SHP77 (cell line): Measurements from ENCODE around the gene C2orf49.
A peak's percentile ranks its signal among the peaks of the same experiment; 100 is the strongest.
"Not testable (repeated sequence)": the region's sequence is repeated elsewhere in the genome, so short reads cannot be mapped to it uniquely, and the experiment has no call there.

ENCODE experiments used
- DNase-seq, 2 experiments: peaks; one replicate each; lab custom pipeline; 2025; lab: John Stamatoyannopoulos, UW

The C2orf49 gene

DNA sequence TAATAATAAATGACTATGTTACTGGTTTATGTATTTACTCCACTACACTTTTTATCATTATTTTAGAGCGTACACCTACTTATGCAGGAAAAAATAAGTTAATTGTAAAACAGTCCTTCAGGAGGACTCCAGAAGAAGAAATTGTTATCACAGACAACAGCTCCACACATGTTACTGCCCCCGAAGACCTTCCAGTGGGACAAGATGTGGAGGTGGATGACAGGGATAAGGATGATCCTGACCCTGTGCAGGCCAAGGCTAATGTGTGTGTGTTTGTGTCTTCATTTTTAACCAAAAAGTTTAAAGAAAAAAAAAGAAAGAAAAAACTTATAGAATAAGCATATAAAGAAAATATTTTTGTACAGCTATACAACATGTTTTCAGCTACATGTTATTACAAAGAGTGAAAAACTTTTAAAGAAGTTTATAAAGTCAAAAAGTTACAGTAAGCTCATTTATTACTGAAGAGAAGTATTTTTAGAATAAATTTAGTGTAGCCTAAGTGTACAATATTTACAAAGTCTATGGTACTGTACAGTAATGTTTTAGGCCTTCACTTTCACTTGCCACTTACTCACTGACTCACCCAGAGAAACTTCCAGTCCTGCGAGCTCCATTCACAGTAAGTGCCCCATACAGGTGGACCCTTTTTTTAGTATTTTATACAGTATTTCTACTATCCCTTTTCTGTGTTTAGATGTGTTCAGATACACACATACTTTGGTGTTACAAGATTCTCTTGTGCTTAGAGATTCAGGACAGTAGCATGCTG, 15.3 kb upstream of the C2orf49 start:
- no peak for DNase-seq

- DNase-seq, result no peak
Observed at GRCh38 chr2:105323111-105323510, 14.2 kb upstream of the C2orf49 start.

GRCh38 chr2:105324101-105324500, 13.2 kb upstream of the C2orf49 start:
- no peak for DNase-seq

- no peak for DNase-seq
Observed at GRCh38 chr2:105324732-105325131, 12.6 kb upstream of the C2orf49 start.

- DNase-seq, result no peak
Observed at GRCh38 chr2:105325389-105325963, 11.9 kb upstream of the C2orf49 start.

GRCh38 chr2:105327271-105327670, 10.1 kb upstream of the C2orf49 start:
- not testable (repeated sequence) for DNase-seq

DNA sequence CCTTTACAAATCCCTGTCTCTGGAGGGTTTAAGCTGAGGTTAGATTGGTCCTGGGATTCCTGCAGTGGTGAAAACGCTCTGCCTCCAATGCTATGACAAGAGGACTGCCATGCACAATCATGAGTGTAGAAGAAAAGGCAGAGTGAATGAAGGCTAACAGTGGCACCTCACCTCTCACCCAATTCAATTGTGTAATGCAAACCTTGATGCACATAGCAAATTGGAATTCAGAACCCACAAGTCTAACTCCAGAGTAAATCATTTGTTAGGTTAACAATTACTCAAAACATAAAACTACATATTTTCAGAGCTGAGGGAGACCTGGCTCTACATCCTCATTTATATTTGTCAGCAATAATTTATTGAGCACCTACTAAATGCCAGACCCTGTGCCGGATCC, 9.7 kb upstream of the C2orf49 start:
- DNase-seq, result no peak

DNA sequence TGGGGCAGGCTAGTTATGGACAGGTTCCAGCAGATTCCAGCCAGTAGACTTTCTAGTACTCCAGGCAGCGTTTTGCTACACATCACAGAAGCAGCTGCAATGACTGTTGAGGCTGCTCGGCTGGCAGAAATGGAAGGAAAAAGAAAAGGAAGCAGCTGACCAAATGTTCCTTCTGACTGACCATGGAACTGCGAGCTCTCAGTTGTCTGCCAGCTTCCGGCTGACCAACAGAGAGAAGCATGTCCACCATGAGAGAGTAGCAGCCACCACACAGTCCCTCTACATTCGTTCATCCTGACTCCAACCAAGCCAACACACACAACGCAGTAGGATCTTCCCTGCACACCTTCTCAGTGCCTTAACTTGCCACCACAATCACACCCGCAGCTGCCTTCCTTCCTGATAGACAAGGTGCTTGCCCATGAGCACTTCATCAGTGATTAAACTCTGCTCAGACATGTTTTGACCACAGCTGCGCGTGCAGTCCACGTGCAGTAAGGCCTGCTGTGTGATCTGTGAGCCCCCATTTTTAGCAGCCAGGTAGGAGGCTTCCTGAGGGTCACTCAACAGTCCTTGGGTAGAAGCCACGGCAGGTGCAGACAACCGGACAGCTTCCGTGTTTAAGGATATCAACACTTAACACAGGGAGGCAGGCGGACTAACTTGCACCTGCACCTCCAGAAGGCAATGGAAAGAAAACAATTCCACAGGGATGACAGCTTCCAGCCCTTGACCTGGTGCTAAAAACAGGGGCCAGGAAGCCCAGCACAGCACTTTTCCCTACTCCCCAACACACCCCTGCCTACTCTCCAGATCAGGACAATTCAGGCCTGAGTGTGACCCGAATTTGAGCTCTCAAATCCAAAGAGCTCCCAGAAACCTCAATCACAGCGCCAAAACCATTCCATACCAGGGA, 8.8 kb upstream of the C2orf49 start:
- peak; percentile 61 to 68 for DNase-seq

DNA sequence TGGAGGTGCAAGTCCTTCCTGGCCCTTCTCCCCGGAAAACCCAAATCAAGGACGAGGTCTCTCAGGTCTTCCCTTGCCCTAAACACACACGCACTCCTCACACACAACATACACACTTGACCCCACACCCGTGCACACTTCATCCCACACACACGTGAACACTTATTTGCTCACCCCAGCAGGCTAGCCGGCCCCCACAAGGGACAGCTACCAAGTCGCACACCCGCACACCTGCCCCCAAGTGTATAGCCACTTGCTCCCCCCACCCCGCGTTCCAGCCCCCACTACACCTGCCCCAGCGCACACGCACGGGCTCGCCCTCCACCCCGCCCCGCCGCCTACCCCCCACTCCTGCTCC, 8.2 kb upstream of the C2orf49 start:
- DNase-seq, result no peak

DNA sequence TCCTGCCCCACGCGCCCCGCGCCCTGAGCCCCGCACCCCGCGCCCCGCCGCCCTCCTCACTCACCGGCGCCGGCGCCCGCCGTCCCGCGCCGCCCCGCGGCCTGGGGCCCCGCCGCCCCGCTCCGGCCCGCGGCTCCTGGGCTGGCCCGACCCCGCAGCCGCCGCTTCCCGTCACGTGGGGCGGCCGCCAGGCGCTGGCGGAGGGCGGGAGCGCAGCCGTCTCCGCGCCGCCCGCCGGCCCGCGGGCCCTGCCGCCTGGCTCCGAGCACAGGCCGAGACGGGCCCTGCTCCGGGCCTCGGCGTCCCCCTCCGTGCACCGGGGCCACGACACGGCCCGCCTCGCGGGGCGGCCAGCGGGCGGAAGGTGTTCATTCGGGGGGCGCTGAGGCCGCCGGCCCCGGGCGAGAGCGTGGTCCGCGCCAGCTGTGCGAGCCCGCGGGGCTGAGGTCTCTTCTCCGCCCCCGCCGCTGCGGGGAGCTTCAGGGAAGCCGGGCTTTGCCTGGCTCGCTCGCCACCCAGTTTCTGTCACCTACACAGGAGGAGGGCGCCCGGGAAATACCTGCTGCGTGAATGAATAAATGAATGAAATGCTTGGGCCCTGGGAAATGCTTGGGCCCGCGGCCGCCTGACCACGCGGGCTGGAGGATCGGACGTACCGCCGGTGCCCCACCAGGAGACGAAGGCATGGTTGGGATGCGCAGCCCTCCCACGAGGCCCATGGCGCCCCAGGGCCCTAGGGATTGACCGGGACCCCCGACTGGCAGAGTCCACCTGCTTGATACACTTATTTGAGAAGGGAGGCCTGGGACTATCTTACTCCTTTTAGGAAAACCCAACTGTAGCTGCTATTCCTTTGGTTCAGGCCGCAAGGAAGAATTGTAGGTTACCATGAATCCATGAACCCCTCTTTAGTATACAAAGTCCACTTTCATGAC, 7.5 kb upstream of the C2orf49 start, which contains the start of gene TGFBRAP1:
TGFBRAP1 (minus strand) TSS at position 175 of the 935 bp plus-strand sequence. CDS start 21,434 bp downstream, outside the sequence.
- peak in 1 of 2 experiments; percentile 49 for DNase-seq

DNA sequence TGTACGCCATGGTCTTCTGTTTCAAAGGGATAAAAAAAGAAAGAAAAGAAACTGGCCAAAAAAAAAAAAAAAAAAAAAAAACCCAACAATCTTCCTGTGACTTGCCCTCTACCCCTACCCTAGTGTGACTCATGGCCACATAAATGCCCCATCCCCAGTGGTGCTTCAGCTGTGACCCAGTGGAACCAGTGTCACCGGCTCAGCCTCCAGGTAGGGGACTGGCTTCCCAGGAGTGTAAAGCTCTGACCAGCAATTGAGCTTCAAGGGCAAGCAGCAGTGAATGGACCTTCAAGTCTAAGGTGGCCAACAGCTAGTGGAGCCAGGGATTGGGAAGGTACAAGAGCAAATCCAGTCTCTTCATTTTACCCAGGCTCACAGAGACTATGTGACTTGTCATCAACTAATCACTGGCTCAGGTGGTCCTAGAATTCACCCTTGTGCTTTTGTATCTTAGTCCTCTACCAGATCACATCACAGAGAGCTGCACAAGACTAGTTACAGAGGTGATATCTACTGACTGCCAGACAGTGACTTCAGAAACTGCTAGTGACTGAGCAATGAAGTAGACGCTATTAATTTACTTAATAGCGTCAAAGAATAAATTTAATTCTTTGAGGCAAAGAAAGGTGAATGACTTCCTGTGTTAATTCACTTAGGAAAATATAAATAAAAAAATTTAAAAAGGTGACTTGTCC, 6.5 kb upstream of the C2orf49 start:
- no peak for DNase-seq

DNA sequence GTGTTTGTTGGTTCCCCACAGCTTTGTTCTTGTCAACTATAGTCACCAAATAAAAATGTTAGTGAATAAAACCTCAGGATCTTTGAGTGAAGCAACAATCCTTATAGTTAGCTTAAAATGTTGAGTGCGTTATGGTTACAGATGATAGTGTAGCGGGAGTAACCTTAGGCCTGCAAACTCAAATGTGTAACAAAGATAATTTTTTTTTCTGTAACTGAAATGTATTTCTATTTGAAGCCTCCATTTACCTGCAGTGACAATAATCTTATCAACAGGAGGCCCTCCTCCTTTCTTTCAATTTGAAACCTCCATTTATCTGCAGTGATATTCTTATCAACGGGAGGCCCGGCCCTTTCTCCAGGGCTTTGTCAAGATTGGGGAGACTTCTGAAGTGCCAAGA, 3.1 kb upstream of the C2orf49 start:
- DNase-seq, result no peak

DNA sequence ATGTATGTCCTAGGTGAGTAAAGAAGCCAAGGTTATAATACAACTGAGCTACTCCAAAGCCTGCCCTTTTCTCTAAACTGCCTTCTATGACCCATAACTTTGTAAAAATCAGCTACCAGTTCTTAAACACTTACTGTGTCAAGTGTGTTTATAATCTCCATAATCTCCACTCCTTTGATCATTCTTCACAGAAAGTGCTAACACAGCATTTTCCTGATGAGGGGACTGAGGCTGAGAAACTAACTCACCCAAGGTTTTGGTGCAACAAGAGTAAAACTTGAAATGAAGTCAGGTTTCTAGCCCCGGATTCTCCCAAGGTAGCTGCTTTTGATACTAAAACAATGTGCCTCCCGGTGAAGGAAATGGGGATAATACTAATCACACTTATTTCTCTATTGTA, 1.9 kb upstream of the C2orf49 start:
- no peak for DNase-seq

GRCh38 chr2:105336786-105337121, 586 bp upstream of the C2orf49 start:
- DNase-seq, result no peak

GRCh38 chr2:105338020-105338385, 663 bp downstream of the C2orf49 start:
- DNase-seq, result no peak

GRCh38 chr2:105339414-105339813, 2.1 kb downstream of the C2orf49 start:
- no peak for DNase-seq

DNA sequence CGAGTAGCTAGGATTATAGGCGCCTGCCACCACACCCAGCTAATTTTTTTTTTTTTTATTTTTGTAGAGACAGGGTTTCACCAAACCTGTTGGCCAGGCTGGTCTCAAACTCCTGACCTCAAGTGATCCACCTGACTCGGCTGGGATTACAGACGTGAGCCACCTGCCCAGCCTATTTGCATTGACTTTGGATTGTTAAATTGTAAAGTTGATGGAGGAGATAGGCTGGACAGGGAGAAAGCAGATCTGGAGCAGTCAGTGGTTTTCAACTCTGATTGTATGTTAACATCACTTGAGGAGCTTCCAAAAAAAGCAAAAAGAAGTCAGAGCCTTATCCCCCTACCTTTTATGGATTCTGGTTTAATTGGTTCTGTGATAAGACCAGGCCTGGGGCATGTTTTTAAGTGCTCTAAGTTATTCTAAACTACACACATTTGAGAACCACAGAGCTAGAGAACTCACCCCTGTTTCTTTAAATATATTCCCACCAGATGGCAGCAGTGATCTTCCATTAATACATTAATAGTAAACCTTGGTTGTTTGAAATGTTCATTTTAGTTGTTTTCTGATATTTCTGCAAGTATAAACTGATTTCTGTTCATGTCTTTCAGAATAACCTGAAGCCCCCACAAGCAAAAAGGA, 7.5 kb downstream of the C2orf49 start:
- peak; percentile 8 to 21 for DNase-seq

GRCh38 chr2:105357122-105357521, 19.8 kb downstream of the C2orf49 start:
- no peak for DNase-seq

- DNase-seq, result no peak
Observed at GRCh38 chr2:105358593-105358992, 21.3 kb downstream of the C2orf49 start.

- DNase-seq, result no peak
Observed at GRCh38 chr2:105361102-105361889, 24.0 kb downstream of the C2orf49 start.
